ENCODE measurements around the gene RPTOR. TPM values are rescaled to one million over a fixed set of nuclear protein-coding genes. Genes with fewer than 3 reads are reported as not detected.
A peak's percentile ranks its signal among the peaks of the same experiment; 100 is the strongest.

The RPTOR gene
- total and polyA plus RNA-seq, 2 donors (not counting 1 experiment from before 2014, with no cell fraction given): 6.7 to 22.8 TPM

- no peak for TF ChIP-seq EZH2 (IDR thresholded peaks at IDR 0.05; ENCODE audit: low read length, missing control alignments)
- TF ChIP-seq, protein P1, sequence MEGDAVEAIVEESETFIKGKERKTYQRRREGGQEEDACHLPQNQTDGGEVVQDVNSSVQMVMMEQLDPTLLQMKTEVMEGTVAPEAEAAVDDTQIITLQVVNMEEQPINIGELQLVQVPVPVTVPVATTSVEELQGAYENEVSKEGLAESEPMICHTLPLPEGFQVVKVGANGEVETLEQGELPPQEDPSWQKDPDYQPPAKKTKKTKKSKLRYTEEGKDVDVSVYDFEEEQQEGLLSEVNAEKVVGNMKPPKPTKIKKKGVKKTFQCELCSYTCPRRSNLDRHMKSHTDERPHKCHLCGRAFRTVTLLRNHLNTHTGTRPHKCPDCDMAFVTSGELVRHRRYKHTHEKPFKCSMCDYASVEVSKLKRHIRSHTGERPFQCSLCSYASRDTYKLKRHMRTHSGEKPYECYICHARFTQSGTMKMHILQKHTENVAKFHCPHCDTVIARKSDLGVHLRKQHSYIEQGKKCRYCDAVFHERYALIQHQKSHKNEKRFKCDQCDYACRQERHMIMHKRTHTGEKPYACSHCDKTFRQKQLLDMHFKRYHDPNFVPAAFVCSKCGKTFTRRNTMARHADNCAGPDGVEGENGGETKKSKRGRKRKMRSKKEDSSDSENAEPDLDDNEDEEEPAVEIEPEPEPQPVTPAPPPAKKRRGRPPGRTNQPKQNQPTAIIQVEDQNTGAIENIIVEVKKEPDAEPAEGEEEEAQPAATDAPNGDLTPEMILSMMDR (conservative IDR thresholded peaks at IDR 0.05 in 1 of 2, IDR thresholded peaks at IDR 0.05 in 1 of 2; ENCODE audit: low read depth in 1 of 2, low read length in 2 of 2): no peak
- no peaks in the 10 kb centered on the region for H3K9me3 ChIP-seq (ENCODE audit: control insufficient read depth, insufficient read depth, low read depth, low read length)
- H3K27ac ChIP-seq (ENCODE audit: insufficient read depth, low read length): no peak overlapping the region
- H3K4me2 ChIP-seq (ENCODE audit: extremely low read depth, insufficient read depth, low read length): no peak overlapping the region
- no peak for DNase-seq (ENCODE audit: low read depth in 2 of 2)
- no peak overlapping the region for H3K9ac ChIP-seq (ENCODE audit: insufficient read depth, low read length)
- no peaks in the 10 kb centered on the region for H3K36me3 ChIP-seq (ENCODE audit: control insufficient read depth, insufficient read depth, low read length)
- peaks cover 5% of the 10 kb centered on the region for H3K27me3 ChIP-seq (ENCODE audit: control insufficient read depth, insufficient read depth, low read length)
- no peaks in the 10 kb centered on the region for H3K4me1 ChIP-seq (ENCODE audit: control insufficient read depth, extremely low read depth, insufficient read depth, low read length)
- H3K4me3 ChIP-seq (replicated peaks in 1 of 4; ENCODE audit: control extremely low read depth in 1 of 4, insufficient read depth in 1 of 4, low read depth in 3 of 4, low read length in 4 of 4): no peak overlapping the region
- no peak overlapping the region for H2AFZ ChIP-seq (ENCODE audit: low read length)
- no peaks in the 10 kb centered on the region for H3K79me2 ChIP-seq (ENCODE audit: control insufficient read depth, insufficient read depth, low read length)
- no peaks in the 10 kb centered on the region for H4K20me1 ChIP-seq (ENCODE audit: control insufficient read depth, extremely low read depth, insufficient read depth, low read length)
These were observed 18.3 kb upstream of the RPTOR start for GRCh38 chr17:80526116-80526910.

GRCh38 chr17:80527016-80527645, 17.5 kb upstream of the RPTOR start:
- Histone ChIP-seq H3K4me3 (replicated peaks in 1 of 4; ENCODE audit: control extremely low read depth in 1 of 4, insufficient read depth in 1 of 4, low read depth in 3 of 4, low read length in 4 of 4) (no peak overlapping the region), H3K9me3 (ENCODE audit: control insufficient read depth, insufficient read depth, low read depth, low read length) (no peaks in the 10 kb centered on the region), H3K4me2 (ENCODE audit: extremely low read depth, insufficient read depth, low read length) (no peak overlapping the region), H3K4me1 (ENCODE audit: control insufficient read depth, extremely low read depth, insufficient read depth, low read length) (no peaks in the 10 kb centered on the region), H3K27ac (ENCODE audit: insufficient read depth, low read length) (no peak overlapping the region), H3K36me3 (ENCODE audit: control insufficient read depth, insufficient read depth, low read length) (no peaks in the 10 kb centered on the region), H4K20me1 (ENCODE audit: control insufficient read depth, extremely low read depth, insufficient read depth, low read length) (no peaks in the 10 kb centered on the region), H2AFZ (ENCODE audit: low read length) (no peak overlapping the region), H3K9ac (ENCODE audit: insufficient read depth, low read length) (no peak overlapping the region), H3K79me2 (ENCODE audit: control insufficient read depth, insufficient read depth, low read length) (no peaks in the 10 kb centered on the region), H3K27me3 (ENCODE audit: control insufficient read depth, insufficient read depth, low read length) (peaks cover 5% of the 10 kb centered on the region)
- TF ChIP-seq, protein P1 (conservative IDR thresholded peaks at IDR 0.05 in 1 of 2, IDR thresholded peaks at IDR 0.05 in 1 of 2; ENCODE audit: low read depth in 1 of 2, low read length in 2 of 2): no peak
- TF ChIP-seq EZH2 (IDR thresholded peaks at IDR 0.05; ENCODE audit: low read length, missing control alignments): no peak
- peak in 1 of 2 donors; percentile 69 for DNase-seq (ENCODE audit: low read depth in 2 of 2)

- Histone ChIP-seq H3K4me2 (ENCODE audit: extremely low read depth, insufficient read depth, low read length) (no peak overlapping the region), H3K27ac (ENCODE audit: insufficient read depth, low read length) (no peak overlapping the region), H3K36me3 (ENCODE audit: control insufficient read depth, insufficient read depth, low read length) (no peaks in the 10 kb centered on the region), H3K9ac (ENCODE audit: insufficient read depth, low read length) (no peak overlapping the region), H2AFZ (ENCODE audit: low read length) (no peak overlapping the region), H3K9me3 (ENCODE audit: control insufficient read depth, insufficient read depth, low read depth, low read length) (no peaks in the 10 kb centered on the region), H3K79me2 (ENCODE audit: control insufficient read depth, insufficient read depth, low read length) (no peaks in the 10 kb centered on the region), H3K4me1 (ENCODE audit: control insufficient read depth, extremely low read depth, insufficient read depth, low read length) (no peaks in the 10 kb centered on the region), H3K4me3 (replicated peaks in 1 of 4; ENCODE audit: control extremely low read depth in 1 of 4, insufficient read depth in 1 of 4, low read depth in 3 of 4, low read length in 4 of 4) (peak overlapping the region in 1 of 4 experiments; percentile 3), H3K27me3 (ENCODE audit: control insufficient read depth, insufficient read depth, low read length) (peaks cover under 1% of the 10 kb centered on the region), H4K20me1 (ENCODE audit: control insufficient read depth, extremely low read depth, insufficient read depth, low read length) (no peaks in the 10 kb centered on the region)
- DNase-seq (ENCODE audit: low read depth in 2 of 2): no peak
- no peak for TF ChIP-seq EZH2 (IDR thresholded peaks at IDR 0.05; ENCODE audit: low read length, missing control alignments)
- TF ChIP-seq, protein P1 (conservative IDR thresholded peaks at IDR 0.05 in 1 of 2, IDR thresholded peaks at IDR 0.05 in 1 of 2; ENCODE audit: low read depth in 1 of 2, low read length in 2 of 2): no peak
These were observed 16.1 kb upstream of the RPTOR start for GRCh38 chr17:80528536-80528935.
